ENCODE measurements around the gene PIK3C2G.

PIK3C2G gene

GRCh38 chr12:18361433-18361832, 100.1 kb downstream of the PIK3C2G start:
- no peaks in the 10 kb centered on the region for H3K4me1 ChIP-seq (ENCODE audit: control insufficient read depth, insufficient read depth, low read length)
- no peaks in the 10 kb centered on the region for H3K36me3 ChIP-seq (ENCODE audit: control insufficient read depth, insufficient read depth, low read length)
- no peaks in the 10 kb centered on the region for H3K27me3 ChIP-seq (ENCODE audit: control insufficient read depth, insufficient read depth, low read length, poor library complexity, severe bottlenecking)
- no peaks in the 10 kb centered on the region for H3K9me3 ChIP-seq (ENCODE audit: control insufficient read depth, low read length)
- no peak overlapping the region for H3K4me3 ChIP-seq (ENCODE audit: insufficient read depth, low read depth, low read length)
- H3K27ac ChIP-seq (ENCODE audit: insufficient read depth, low read depth, low read length, poor library complexity, severe bottlenecking), result no peak overlapping the region

- Histone ChIP-seq H3K36me3 (ENCODE audit: control insufficient read depth, insufficient read depth, low read length) (no peaks in the 10 kb centered on the region), H3K27ac (ENCODE audit: insufficient read depth, low read depth, low read length, poor library complexity, severe bottlenecking) (no peak overlapping the region), H3K27me3 (ENCODE audit: control insufficient read depth, insufficient read depth, low read length, poor library complexity, severe bottlenecking) (no peaks in the 10 kb centered on the region), H3K4me3 (ENCODE audit: insufficient read depth, low read depth, low read length) (no peak overlapping the region), H3K4me1 (ENCODE audit: control insufficient read depth, insufficient read depth, low read length) (no peaks in the 10 kb centered on the region), H3K9me3 (ENCODE audit: control insufficient read depth, low read length) (no peaks in the 10 kb centered on the region)
- WGBS, 2 experiments, result 34 to 63% methylated on average over 1 to 2 of the region's 2 CpGs
Measured at GRCh38 chr12:18363321-18363720, 102.0 kb downstream of the PIK3C2G start.

- Histone ChIP-seq H3K4me1 (ENCODE audit: control insufficient read depth, insufficient read depth, low read length) (no peaks in the 10 kb centered on the region), H3K9me3 (ENCODE audit: control insufficient read depth, low read length) (no peaks in the 10 kb centered on the region), H3K36me3 (ENCODE audit: control insufficient read depth, insufficient read depth, low read length) (no peaks in the 10 kb centered on the region), H3K27ac (ENCODE audit: insufficient read depth, low read depth, low read length, poor library complexity, severe bottlenecking) (no peak overlapping the region), H3K4me3 (ENCODE audit: insufficient read depth, low read depth, low read length) (no peak overlapping the region), H3K27me3 (ENCODE audit: control insufficient read depth, insufficient read depth, low read length, poor library complexity, severe bottlenecking) (no peaks in the 10 kb centered on the region)
- 94 to 98% methylated on average over 3 of the region's 3 CpGs for WGBS, 2 experiments
Measured at GRCh38 chr12:18368594-18368993, 107.3 kb downstream of the PIK3C2G start.

- Histone ChIP-seq H3K27me3 (ENCODE audit: control insufficient read depth, insufficient read depth, low read length, poor library complexity, severe bottlenecking) (no peaks in the 10 kb centered on the region), H3K27ac (ENCODE audit: insufficient read depth, low read depth, low read length, poor library complexity, severe bottlenecking) (no peak overlapping the region), H3K4me3 (ENCODE audit: insufficient read depth, low read depth, low read length) (no peak overlapping the region), H3K4me1 (ENCODE audit: control insufficient read depth, insufficient read depth, low read length) (no peaks in the 10 kb centered on the region), H3K9me3 (ENCODE audit: control insufficient read depth, low read length) (no peaks in the 10 kb centered on the region), H3K36me3 (ENCODE audit: control insufficient read depth, insufficient read depth, low read length) (no peaks in the 10 kb centered on the region)
- 92 to 94% methylated on average over 6 of the region's 6 CpGs for WGBS, 2 experiments
Measured at GRCh38 chr12:18373181-18373580, 111.9 kb downstream of the PIK3C2G start.

GRCh38 chr12:18375131-18375530, 113.8 kb downstream of the PIK3C2G start:
- Histone ChIP-seq H3K4me3 (ENCODE audit: insufficient read depth, low read depth, low read length) (no peak overlapping the region), H3K9me3 (ENCODE audit: control insufficient read depth, low read length) (no peaks in the 10 kb centered on the region), H3K27ac (ENCODE audit: insufficient read depth, low read depth, low read length, poor library complexity, severe bottlenecking) (no peak overlapping the region), H3K4me1 (ENCODE audit: control insufficient read depth, insufficient read depth, low read length) (no peaks in the 10 kb centered on the region), H3K27me3 (ENCODE audit: control insufficient read depth, insufficient read depth, low read length, poor library complexity, severe bottlenecking) (no peaks in the 10 kb centered on the region), H3K36me3 (ENCODE audit: control insufficient read depth, insufficient read depth, low read length) (no peaks in the 10 kb centered on the region)

- 94 to 97% methylated on average over 2 of the region's 2 CpGs for WGBS, 2 experiments
- H3K27me3 ChIP-seq (ENCODE audit: control insufficient read depth, insufficient read depth, low read length, poor library complexity, severe bottlenecking), result no peaks in the 10 kb centered on the region
- no peak overlapping the region for H3K27ac ChIP-seq (ENCODE audit: insufficient read depth, low read depth, low read length, poor library complexity, severe bottlenecking)
- no peaks in the 10 kb centered on the region for H3K4me1 ChIP-seq (ENCODE audit: control insufficient read depth, insufficient read depth, low read length)
- H3K9me3 ChIP-seq (ENCODE audit: control insufficient read depth, low read length), result no peaks in the 10 kb centered on the region
- no peaks in the 10 kb centered on the region for H3K36me3 ChIP-seq (ENCODE audit: control insufficient read depth, insufficient read depth, low read length)
- H3K4me3 ChIP-seq (ENCODE audit: insufficient read depth, low read depth, low read length), result no peak overlapping the region
Measured at GRCh38 chr12:18375583-18375982, 114.3 kb downstream of the PIK3C2G start.

- no peaks in the 10 kb centered on the region for H3K4me1 ChIP-seq (ENCODE audit: control insufficient read depth, insufficient read depth, low read length)
- no peaks in the 10 kb centered on the region for H3K27me3 ChIP-seq (ENCODE audit: control insufficient read depth, insufficient read depth, low read length, poor library complexity, severe bottlenecking)
- H3K4me3 ChIP-seq (ENCODE audit: insufficient read depth, low read depth, low read length), result no peak overlapping the region
- H3K9me3 ChIP-seq (ENCODE audit: control insufficient read depth, low read length), result no peaks in the 10 kb centered on the region
- H3K27ac ChIP-seq (ENCODE audit: insufficient read depth, low read depth, low read length, poor library complexity, severe bottlenecking), result no peak overlapping the region
- WGBS, 2 experiments, result 70 to 89% methylated on average over 2 to 4 of the region's 4 CpGs
- no peaks in the 10 kb centered on the region for H3K36me3 ChIP-seq (ENCODE audit: control insufficient read depth, insufficient read depth, low read length)
Measured at GRCh38 chr12:18382236-18382885, 121.0 kb downstream of the PIK3C2G start.

- H3K9me3 ChIP-seq (ENCODE audit: control insufficient read depth, low read length), result no peaks in the 10 kb centered on the region
- no peaks in the 10 kb centered on the region for H3K4me1 ChIP-seq (ENCODE audit: control insufficient read depth, insufficient read depth, low read length)
- whole genome bisulfite sequencing, 2 experiments, result 71 to 82% methylated on average over 4 of the region's 4 CpGs
- H3K4me3 ChIP-seq (ENCODE audit: insufficient read depth, low read depth, low read length), result no peak overlapping the region
- no peaks in the 10 kb centered on the region for H3K27me3 ChIP-seq (ENCODE audit: control insufficient read depth, insufficient read depth, low read length, poor library complexity, severe bottlenecking)
- H3K36me3 ChIP-seq (ENCODE audit: control insufficient read depth, insufficient read depth, low read length), result no peaks in the 10 kb centered on the region
- no peak overlapping the region for H3K27ac ChIP-seq (ENCODE audit: insufficient read depth, low read depth, low read length, poor library complexity, severe bottlenecking)
Measured at GRCh38 chr12:18383203-18383602, 121.9 kb downstream of the PIK3C2G start.

GRCh38 chr12:18387706-18388105, 126.4 kb downstream of the PIK3C2G start:
- H3K27me3 ChIP-seq (ENCODE audit: control insufficient read depth, insufficient read depth, low read length, poor library complexity, severe bottlenecking), result no peaks in the 10 kb centered on the region
- H3K9me3 ChIP-seq (ENCODE audit: control insufficient read depth, low read length), result no peaks in the 10 kb centered on the region
- no peaks in the 10 kb centered on the region for H3K36me3 ChIP-seq (ENCODE audit: control insufficient read depth, insufficient read depth, low read length)
- no peak overlapping the region for H3K27ac ChIP-seq (ENCODE audit: insufficient read depth, low read depth, low read length, poor library complexity, severe bottlenecking)
- 93 to 97% methylated on average over 5 to 6 of the region's 6 CpGs for WGBS, 2 experiments
- no peak overlapping the region for H3K4me3 ChIP-seq (ENCODE audit: insufficient read depth, low read depth, low read length)
- H3K4me1 ChIP-seq (ENCODE audit: control insufficient read depth, insufficient read depth, low read length), result no peaks in the 10 kb centered on the region

GRCh38 chr12:18389820-18390219, 128.5 kb downstream of the PIK3C2G start:
- Histone ChIP-seq H3K4me3 (ENCODE audit: insufficient read depth, low read depth, low read length) (no peak overlapping the region), H3K27ac (ENCODE audit: insufficient read depth, low read depth, low read length, poor library complexity, severe bottlenecking) (no peak overlapping the region), H3K4me1 (ENCODE audit: control insufficient read depth, insufficient read depth, low read length) (no peaks in the 10 kb centered on the region), H3K27me3 (ENCODE audit: control insufficient read depth, insufficient read depth, low read length, poor library complexity, severe bottlenecking) (no peaks in the 10 kb centered on the region), H3K36me3 (ENCODE audit: control insufficient read depth, insufficient read depth, low read length) (no peaks in the 10 kb centered on the region), H3K9me3 (ENCODE audit: control insufficient read depth, low read length) (no peaks in the 10 kb centered on the region)
- WGBS, 2 experiments, result 93 to 100% methylated on average over 2 of the region's 4 CpGs

GRCh38 chr12:18391151-18391550, 129.8 kb downstream of the PIK3C2G start:
- H3K36me3 ChIP-seq (ENCODE audit: control insufficient read depth, insufficient read depth, low read length), result no peaks in the 10 kb centered on the region
- no peak overlapping the region for H3K4me3 ChIP-seq (ENCODE audit: insufficient read depth, low read depth, low read length)
- 63 to 92% methylated on average over 2 of the region's 2 CpGs for WGBS, 2 experiments
- H3K27ac ChIP-seq (ENCODE audit: insufficient read depth, low read depth, low read length, poor library complexity, severe bottlenecking), result no peak overlapping the region
- H3K4me1 ChIP-seq (ENCODE audit: control insufficient read depth, insufficient read depth, low read length), result no peaks in the 10 kb centered on the region
- H3K9me3 ChIP-seq (ENCODE audit: control insufficient read depth, low read length), result no peaks in the 10 kb centered on the region
- H3K27me3 ChIP-seq (ENCODE audit: control insufficient read depth, insufficient read depth, low read length, poor library complexity, severe bottlenecking), result no peaks in the 10 kb centered on the region
